ENCODE data around the gene RHO.

The RHO gene

GRCh38 chr3:129548104-129548965 lies 19.9 kb downstream of the RHO start:
- H3K4me3 ChIP-seq (ENCODE audit: low read depth, low read length): no peak overlapping the region
- DNase-seq (ENCODE audit: low read depth): no peak
- TF ChIP-seq CTCF (IDR thresholded peaks at IDR 0.05; ENCODE audit: control insufficient read depth, extremely low read depth, insufficient read depth): no peak

GRCh38 chr3:129549006-129549800 lies 20.8 kb downstream of the RHO start:
- no peak for TF ChIP-seq CTCF (IDR thresholded peaks at IDR 0.05; ENCODE audit: control insufficient read depth, extremely low read depth, insufficient read depth)
- no peak for DNase-seq (ENCODE audit: low read depth)
- no peak overlapping the region for H3K4me3 ChIP-seq (ENCODE audit: low read depth, low read length)

GRCh38 chr3:129549805-129550204 lies 21.4 kb downstream of the RHO start:
- no peak for DNase-seq (ENCODE audit: low read depth)
- no peak for TF ChIP-seq CTCF (IDR thresholded peaks at IDR 0.05; ENCODE audit: control insufficient read depth, extremely low read depth, insufficient read depth)
- no peak overlapping the region for H3K4me3 ChIP-seq (ENCODE audit: low read depth, low read length)

GRCh38 chr3:129552287-129553050 lies 24.0 kb downstream of the RHO start:
- DNase-seq (ENCODE audit: low read depth): no peak
- no peak for TF ChIP-seq CTCF (IDR thresholded peaks at IDR 0.05; ENCODE audit: control insufficient read depth, extremely low read depth, insufficient read depth)
- no peak overlapping the region for H3K4me3 ChIP-seq (ENCODE audit: low read depth, low read length)

- H3K4me3 ChIP-seq (ENCODE audit: low read depth, low read length): no peak overlapping the region
- DNase-seq (ENCODE audit: low read depth): no peak
- TF ChIP-seq CTCF (IDR thresholded peaks at IDR 0.05; ENCODE audit: control insufficient read depth, extremely low read depth, insufficient read depth): no peak
These were observed 24.7 kb downstream of the RHO start for GRCh38 chr3:129553171-129553570.

- no peak for DNase-seq (ENCODE audit: low read depth)
- no peak overlapping the region for H3K4me3 ChIP-seq (ENCODE audit: low read depth, low read length)
- TF ChIP-seq CTCF (IDR thresholded peaks at IDR 0.05; ENCODE audit: control insufficient read depth, extremely low read depth, insufficient read depth): no peak
These were observed 25.3 kb downstream of the RHO start for GRCh38 chr3:129553719-129554118.

Data from LNCaP clone FGC (cell line).